K562 (cell line): ENCODE results near the gene AQP11. TPM values are rescaled to one million over a fixed set of nuclear protein-coding genes. Genes with fewer than 3 reads are reported as not detected.

Experiments
- E2F4 ChIP-seq: sonication (generic); formaldehyde crosslinking; IDR thresholded peaks from 2 replicates; pipeline ENCODE4 v1.8.0; 2022; ENCODE audit warnings: mild to moderate bottlenecking, low read depth, missing genetic modification reagents
- SIN3B ChIP-seq: fragments of 450-650 bp; IDR thresholded peaks from 2 replicates; pipeline ENCODE4 v1.6.1; 2017; ENCODE audit warnings: low read depth, mild to moderate bottlenecking, moderate library complexity
- TAF1 ChIP-seq: IDR thresholded peaks from 2 replicates; pipeline ENCODE4 v1.6.1; 2011; ENCODE audit warnings: mild to moderate bottlenecking, low read length, moderate library complexity; ENCODE audit not compliant: insufficient read depth, control insufficient read depth, severe bottlenecking; ENCODE audit errors: extremely low read depth
- TCF3 ChIP-seq: sonication (generic); formaldehyde crosslinking; IDR thresholded peaks from 2 replicates; pipeline ENCODE4 v1.4.0; 2020; ENCODE audit warnings: mild to moderate bottlenecking, missing genetic modification reagents
- THAP7 ChIP-seq: fragments of 250-450 bp; sonication (Bioruptor Pico); IDR thresholded peaks from 2 replicates; pipeline ENCODE4 v1.5.0; 2021
- ZNF79 ChIP-seq: fragments of 250-450 bp; sonication (Bioruptor Pico); IDR thresholded peaks from 2 replicates; pipeline ENCODE4 v1.4.0; 2020; ENCODE audit warnings: low read depth, mild to moderate bottlenecking, moderate library complexity
- polyA plus RNA-seq, 8 experiments: library from polyadenylated mRNA; depleted of rRNA in 4 of 8; stranded (reverse) in 5 of 8; unstranded in 3 of 8; fragments of >200 nt; fragmentation: Nextera tagmentation in 2 of 8; fragmentation: Illumina TruSeq in 1 of 8; extraction: Ambion mirVana in 2 of 8; extraction: Trizol in 1 of 8; gene quantifications; 2 replicates each; pipeline versions ENCODE4 v1.2.1 to v1.2.3, GENCODE V29; 2011 to 2014; ENCODE audit warnings: inconsistent platforms in 1 of 8, missing spikeins in 1 of 8
- total RNA-seq, 7 experiments: library from RNA; depleted of rRNA in 6 of 7; stranded (reverse); fragments of >200 nt in 6 of 7; fragmentation: Illumina TruSeq in 2 of 7; extraction: Trizol in 2 of 7; gene quantifications; 2 replicates each; pipeline versions ENCODE4 v1.2.1 to v1.2.3, GENCODE V29; 2011 to 2021; ENCODE audit warnings: low replicate concordance in 1 of 7

AQP11 gene
- total and polyA plus RNA-seq, 9 of the 15 experiments (the other 6 are each of a cell fraction or from before 2014, with no cell fraction given) = 0.09 to 1.0 (median 0.36) TPM

- TF ChIP-seq E2F4 (CRISPR knock-in tag) (no peak), THAP7 (CRISPR knock-in tag) (no peak), TCF3 (no peak), SIN3B (no peak), ZNF79 (CRISPR knock-in tag) (no peak), TAF1 (peak; percentile 11)
Measured at GRCh38 chr11:77636731-77637344, 47.1 kb downstream of the AQP11 start (continued).
